Activated naive CD4-positive, alpha-beta T cell treated with anti-CD3 and anti-CD28 coated beads for 36 hours (primary cell): Measurements from ENCODE around the gene ALK. TPM values are rescaled to one million over a fixed set of nuclear protein-coding genes. Genes with fewer than 3 reads are reported as not detected.

Experiments
- CTCF ChIA-PET: fragments of 350-600 bp; sonication (Branson Sonifier 250); formaldehyde crosslinking; loops from one replicate; lab custom pipeline; 2021; ENCODE audit warnings: antibody characterized with exemption; lab: Charles Lee
- DNase-seq: peaks from one replicate; pipeline ENCODE4 v3.0.0-alpha.2; 2020
- H3K27ac Mint-ChIP-seq: one replicate; pipeline ENCODE4 v1.8.0; 2021; ENCODE audit warnings: mild to moderate bottlenecking, mixed read lengths
- H3K27me3 Mint-ChIP-seq: one replicate; pipeline ENCODE4 v1.8.0; 2021; ENCODE audit warnings: low read depth, mixed read lengths
- H3K36me3 Mint-ChIP-seq: one replicate; pipeline ENCODE4 v1.8.0; 2021; ENCODE audit warnings: low read depth, mixed read lengths
- H3K4me1 Mint-ChIP-seq: one replicate; pipeline ENCODE4 v1.8.0; 2021; ENCODE audit warnings: low read depth, mixed read lengths
- H3K4me3 Mint-ChIP-seq: one replicate; pipeline ENCODE4 v1.8.0; 2021; ENCODE audit warnings: mild to moderate bottlenecking, moderate library complexity, mixed read lengths
- H3K9me3 Mint-ChIP-seq: one replicate; pipeline ENCODE4 v1.8.0; 2021; ENCODE audit warnings: mixed read lengths
- intact Hi-C: fragments of 100-400 bp; cut with micrococcal nuclease; formaldehyde crosslinking; loops from one replicate; pipeline ENCODE4 v1.15.1; 2023
- total RNA-seq, 2 experiments: library from RNA; stranded (reverse); gene quantifications; one replicate each; pipeline ENCODE4 v1.2.3, GENCODE V29; 2021

The ALK gene
- total RNA-seq, 2 experiments from 2014 or later = not detected

GRCh38 chr2:29638641-29639040 is 282.7 kb downstream of the ALK start:
- intact Hi-C loops = no loop called here
- DNase-seq = no peak
- no peak overlapping the region for H3K4me3 Mint-ChIP-seq
- H3K27me3 Mint-ChIP-seq = peaks cover 2% of the 10 kb centered on the region
- CTCF ChIA-PET = interaction anchor here (0.5 kb wide), 1 partner anchor 13 kb away, joined by 3 read pairs; no protein-coding TSS in a partner anchor
- H3K4me1 Mint-ChIP-seq = no peaks in the 10 kb centered on the region
- H3K9me3 Mint-ChIP-seq = no peaks in the 10 kb centered on the region
- no peak overlapping the region for H3K27ac Mint-ChIP-seq
- H3K36me3 Mint-ChIP-seq = no peaks in the 10 kb centered on the region

DNA sequence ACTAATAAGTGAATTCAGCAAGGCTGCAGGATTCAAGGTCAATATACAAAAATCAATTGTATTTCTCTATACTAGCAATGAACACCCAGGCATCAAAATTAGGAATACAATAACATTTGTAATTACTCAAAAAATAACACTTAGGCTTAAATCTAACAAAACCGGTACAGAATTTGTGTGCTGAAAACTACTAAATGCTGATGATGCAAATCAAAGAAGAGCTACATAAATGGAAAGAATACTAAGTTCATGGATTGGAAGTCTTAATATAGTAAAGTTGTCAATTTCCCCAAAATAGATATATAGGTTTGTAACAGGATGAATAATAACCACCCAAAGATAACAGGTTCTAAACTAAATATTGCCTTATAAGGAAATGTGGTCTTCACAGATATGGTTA is 286.5 kb downstream of the ALK start:
- H3K9me3 Mint-ChIP-seq = no peaks in the 10 kb centered on the region
- intact Hi-C loops = no loop called here
- H3K27ac Mint-ChIP-seq = no peak overlapping the region
- no peak for DNase-seq
- peaks cover 15% of the 10 kb centered on the region for H3K27me3 Mint-ChIP-seq
- no peak overlapping the region for H3K4me3 Mint-ChIP-seq
- CTCF ChIA-PET = no interaction called here
- H3K36me3 Mint-ChIP-seq = no peaks in the 10 kb centered on the region
- no peaks in the 10 kb centered on the region for H3K4me1 Mint-ChIP-seq

DNA sequence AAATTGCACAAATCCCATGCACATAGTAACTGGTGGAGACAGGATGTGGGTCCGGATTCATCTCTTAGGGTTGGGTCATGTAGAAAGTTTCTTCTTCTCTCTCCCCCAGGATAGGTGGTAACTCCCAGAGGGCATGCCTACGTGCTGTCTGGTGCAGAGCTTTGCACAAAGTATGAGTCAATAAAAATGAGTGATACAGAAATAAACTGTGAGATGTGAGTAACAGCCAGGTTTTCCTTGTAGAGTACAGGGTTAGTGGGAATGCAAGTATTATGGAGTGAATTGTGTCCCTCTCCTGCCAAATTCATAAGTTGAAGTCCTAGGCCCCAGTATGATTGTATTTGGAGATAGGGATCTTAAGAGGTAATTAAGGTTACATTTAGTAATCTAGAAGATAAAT is 289.4 kb downstream of the ALK start:
- CTCF ChIA-PET = no interaction called here
- Mint-ChIP-seq H3K36me3 (no peaks in the 10 kb centered on the region), H3K27me3 (peaks cover 19% of the 10 kb centered on the region), H3K4me3 (no peak overlapping the region), H3K9me3 (no peaks in the 10 kb centered on the region), H3K27ac (no peak overlapping the region), H3K4me1 (no peaks in the 10 kb centered on the region)
- intact Hi-C loops = no loop called here
- DNase-seq = no peak

- Mint-ChIP-seq H3K4me1 (no peaks in the 10 kb centered on the region), H3K27me3 (peaks cover 22% of the 10 kb centered on the region), H3K27ac (no peak overlapping the region), H3K9me3 (no peaks in the 10 kb centered on the region), H3K36me3 (no peaks in the 10 kb centered on the region), H3K4me3 (no peak overlapping the region)
- CTCF ChIA-PET = no interaction called here
- DNase-seq = no peak
- intact Hi-C loops = no loop called here
These were observed 291.9 kb downstream of the ALK start for GRCh38 chr2:29629495-29629894.

GRCh38 chr2:29628862-29629261 is 292.5 kb downstream of the ALK start:
- CTCF ChIA-PET = no interaction called here
- H3K36me3 Mint-ChIP-seq = no peaks in the 10 kb centered on the region
- peaks cover 22% of the 10 kb centered on the region for H3K27me3 Mint-ChIP-seq
- no peak overlapping the region for H3K27ac Mint-ChIP-seq
- intact Hi-C loops = no loop called here
- no peaks in the 10 kb centered on the region for H3K4me1 Mint-ChIP-seq
- no peak for DNase-seq
- no peak overlapping the region for H3K4me3 Mint-ChIP-seq
- no peaks in the 10 kb centered on the region for H3K9me3 Mint-ChIP-seq

DNA sequence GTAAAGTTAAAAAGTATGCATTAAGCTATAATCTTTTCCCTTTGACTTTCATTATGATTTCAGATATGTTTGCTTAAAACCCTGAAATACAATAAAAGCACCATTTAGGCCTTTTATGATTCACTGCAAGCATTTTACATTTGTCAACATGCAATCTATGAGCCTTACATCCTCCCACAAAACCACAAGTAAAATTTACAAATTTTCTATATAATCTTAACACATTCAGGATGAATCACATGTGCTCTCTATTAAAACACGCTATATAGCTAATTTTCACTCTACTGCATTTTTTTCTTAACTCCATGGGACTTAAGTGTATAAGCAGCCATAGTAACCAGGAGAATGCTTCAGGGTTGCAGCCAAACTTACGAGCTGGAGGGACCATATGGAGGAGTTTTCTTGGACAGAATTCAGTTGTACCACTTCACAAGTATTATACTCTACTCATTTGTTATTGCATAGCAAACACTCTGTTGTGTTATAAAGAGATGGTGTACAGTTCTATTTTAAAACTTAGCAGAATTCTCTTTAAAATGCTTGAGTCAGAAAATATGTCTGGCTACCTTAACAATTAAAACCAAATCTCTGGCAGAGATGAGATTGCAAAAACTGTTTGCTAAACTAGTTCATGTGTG is 293.2 kb downstream of the ALK start:
- Mint-ChIP-seq H3K4me1 (no peaks in the 10 kb centered on the region), H3K27ac (no peak overlapping the region), H3K27me3 (peaks cover 22% of the 10 kb centered on the region), H3K4me3 (no peak overlapping the region), H3K9me3 (no peaks in the 10 kb centered on the region), H3K36me3 (no peaks in the 10 kb centered on the region)
- intact Hi-C loops = no loop called here
- no peak for DNase-seq
- CTCF ChIA-PET = interaction anchor here (0.6 kb wide), 1 partner anchor 302 kb away, joined by 3 read pairs; no protein-coding TSS in a partner anchor

DNA sequence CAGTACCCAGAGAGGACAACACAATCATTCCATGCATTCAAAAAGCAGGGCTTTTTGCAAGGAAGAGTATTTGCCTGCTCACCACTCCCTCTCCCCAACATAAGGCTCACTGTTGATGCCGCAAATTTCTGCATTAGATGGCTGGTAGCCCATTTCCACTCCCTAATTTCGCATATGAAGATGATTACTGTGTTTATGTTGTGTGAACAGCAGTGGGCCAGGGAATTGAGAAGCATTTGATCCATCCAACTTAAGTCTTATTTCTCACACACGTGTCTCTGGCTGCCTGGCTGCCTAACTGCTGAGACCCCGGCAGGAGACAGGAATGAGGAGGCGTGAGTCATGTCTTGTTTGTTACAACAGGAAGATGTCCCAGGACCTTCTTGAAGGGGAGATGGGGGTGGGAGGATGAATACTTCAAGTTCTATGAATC is 294.1 kb downstream of the ALK start:
- Mint-ChIP-seq H3K4me1 (no peaks in the 10 kb centered on the region), H3K27me3 (peaks cover 21% of the 10 kb centered on the region), H3K4me3 (no peak overlapping the region), H3K27ac (no peak overlapping the region), H3K9me3 (no peaks in the 10 kb centered on the region), H3K36me3 (no peaks in the 10 kb centered on the region)
- DNase-seq = no peak
- CTCF ChIA-PET = interaction anchor here (0.6 kb wide), 1 partner anchor 303 kb away, joined by 3 read pairs; no protein-coding TSS in a partner anchor
- intact Hi-C loops = no loop called here

DNA sequence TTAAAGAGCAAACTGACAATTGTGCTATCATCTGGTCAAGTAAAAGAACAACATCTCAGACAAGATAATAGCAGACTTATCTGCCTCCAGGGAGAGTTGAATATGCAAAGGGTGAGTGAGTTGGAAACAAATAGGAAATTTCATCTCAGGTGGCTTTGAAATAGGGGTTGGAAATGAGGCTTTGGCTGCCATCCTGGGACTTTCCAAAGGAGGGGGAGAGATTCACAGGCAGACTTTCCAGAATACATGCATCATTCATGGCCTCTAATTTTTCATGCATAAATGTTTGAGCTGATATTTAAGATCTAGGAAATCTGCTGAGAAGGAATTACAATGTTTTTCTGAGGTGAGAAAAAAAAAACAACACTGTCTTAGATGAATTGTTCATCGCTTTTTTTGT is 300.5 kb downstream of the ALK start:
- Mint-ChIP-seq H3K27ac (no peak overlapping the region), H3K4me1 (no peaks in the 10 kb centered on the region), H3K36me3 (no peaks in the 10 kb centered on the region), H3K27me3 (peaks cover 11% of the 10 kb centered on the region), H3K4me3 (no peak overlapping the region), H3K9me3 (no peaks in the 10 kb centered on the region)
- CTCF ChIA-PET = no interaction called here
- DNase-seq = no peak
- intact Hi-C loops = no loop called here

DNA sequence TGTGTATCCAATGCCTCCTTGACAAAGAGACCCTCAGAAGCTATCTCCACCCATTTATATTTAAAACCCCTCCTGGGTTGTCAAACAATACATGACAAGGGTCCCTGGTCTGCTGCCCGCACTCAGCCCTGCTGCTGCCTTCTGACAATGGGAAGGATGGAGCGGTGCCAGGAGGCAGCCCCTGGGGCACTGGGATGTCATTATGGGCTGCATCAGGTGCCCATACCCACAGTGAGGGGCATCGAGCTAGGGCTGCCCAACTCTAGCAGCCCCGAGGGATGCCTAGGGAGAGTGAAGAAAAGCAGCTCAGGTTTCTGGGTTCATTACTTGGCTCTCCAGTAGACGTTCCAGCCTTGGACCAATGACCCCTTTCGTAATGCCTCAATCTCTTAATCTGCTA is 301.7 kb downstream of the ALK start:
- Mint-ChIP-seq H3K4me3 (no peak overlapping the region), H3K27me3 (peaks cover 8% of the 10 kb centered on the region), H3K9me3 (no peaks in the 10 kb centered on the region), H3K36me3 (no peaks in the 10 kb centered on the region), H3K4me1 (no peaks in the 10 kb centered on the region), H3K27ac (no peak overlapping the region)
- no peak for DNase-seq
- intact Hi-C loops = no loop called here
- CTCF ChIA-PET = no interaction called here

- no peak overlapping the region for H3K4me3 Mint-ChIP-seq
- H3K9me3 Mint-ChIP-seq = no peaks in the 10 kb centered on the region
- no peak for DNase-seq
- H3K27ac Mint-ChIP-seq = no peak overlapping the region
- peaks cover 12% of the 10 kb centered on the region for H3K27me3 Mint-ChIP-seq
- intact Hi-C loops = no loop called here
- no peaks in the 10 kb centered on the region for H3K4me1 Mint-ChIP-seq
- CTCF ChIA-PET = no interaction called here
- H3K36me3 Mint-ChIP-seq = no peaks in the 10 kb centered on the region
These were observed 303.4 kb downstream of the ALK start for GRCh38 chr2:29618024-29618423.

- no peak for DNase-seq
- intact Hi-C loops = no loop called here
- CTCF ChIA-PET = no interaction called here
These were observed 304.0 kb downstream of the ALK start for GRCh38 chr2:29617351-29617750.

GRCh38 chr2:29616569-29616968 is 304.8 kb downstream of the ALK start:
- H3K27me3 Mint-ChIP-seq = peaks cover 10% of the 10 kb centered on the region

More at GRCh38 chr2:29617351-29617750, 304.0 kb downstream of the ALK start:
- peaks cover 10% of the 10 kb centered on the region for H3K27me3 Mint-ChIP-seq
- no peak overlapping the region for H3K4me3 Mint-ChIP-seq
- H3K4me1 Mint-ChIP-seq = no peaks in the 10 kb centered on the region
- H3K9me3 Mint-ChIP-seq = no peaks in the 10 kb centered on the region
- no peaks in the 10 kb centered on the region for H3K36me3 Mint-ChIP-seq
- H3K27ac Mint-ChIP-seq = no peak overlapping the region

GRCh38 chr2:29615841-29616240 is 305.5 kb downstream of the ALK start:
- intact Hi-C loops = no loop called here
- no peak overlapping the region for H3K27ac Mint-ChIP-seq
- H3K9me3 Mint-ChIP-seq = no peaks in the 10 kb centered on the region
- H3K4me3 Mint-ChIP-seq = no peak overlapping the region
- no peak for DNase-seq
- no peaks in the 10 kb centered on the region for H3K36me3 Mint-ChIP-seq
- peaks cover 10% of the 10 kb centered on the region for H3K27me3 Mint-ChIP-seq
- no peaks in the 10 kb centered on the region for H3K4me1 Mint-ChIP-seq
- CTCF ChIA-PET = no interaction called here

More at GRCh38 chr2:29616569-29616968, 304.8 kb downstream of the ALK start:
- intact Hi-C loops = no loop called here
- Mint-ChIP-seq H3K4me1 (no peaks in the 10 kb centered on the region), H3K36me3 (no peaks in the 10 kb centered on the region), H3K4me3 (no peak overlapping the region), H3K9me3 (no peaks in the 10 kb centered on the region), H3K27ac (no peak overlapping the region)
- no peak for DNase-seq
- CTCF ChIA-PET = no interaction called here
